HG02798 (cell line): Measurements from ENCODE around the gene GOPC.

Experiments used
- ATAC-seq: cut with Tn5 transposase; IDR thresholded peaks from one replicate; pipeline ENCODE4 v1.9.1; 2021; ENCODE audit warnings: mild to moderate bottlenecking; ENCODE audit not compliant: unreplicated experiment, poor library complexity

Gene GOPC

GRCh38 chr6:117550618-117551242 is 51.6 kb downstream of the GOPC start:
- no peak for ATAC-seq

- no peak for ATAC-seq
Observed at GRCh38 chr6:117550078-117550600, 52.2 kb downstream of the GOPC start.

DNA sequence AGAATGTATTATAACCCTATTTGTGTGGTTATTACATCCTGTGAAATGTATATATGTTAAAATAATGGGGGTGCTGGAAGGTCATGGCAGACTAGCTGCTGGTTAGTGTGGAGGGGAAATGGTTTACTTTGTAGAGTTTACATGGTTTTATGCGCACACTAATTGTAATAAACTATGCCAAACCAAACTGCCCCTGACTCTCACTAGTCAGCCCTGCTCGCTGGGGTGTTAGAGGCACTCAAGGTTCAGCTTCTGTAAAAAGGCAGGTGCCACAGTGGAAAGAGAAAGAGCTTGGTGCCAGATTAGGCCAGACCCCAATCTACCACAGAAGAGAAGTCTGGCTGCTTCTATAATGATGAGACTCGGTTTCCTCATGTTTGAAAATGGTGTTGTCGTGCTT is 52.7 kb downstream of the GOPC start:
- ATAC-seq: no peak

- no peak for ATAC-seq
Observed at GRCh38 chr6:117548797-117549301, 53.5 kb downstream of the GOPC start.

GRCh38 chr6:117547688-117548621 is 54.4 kb downstream of the GOPC start:
- ATAC-seq: peak; percentile 56

- ATAC-seq: no peak
Observed at GRCh38 chr6:117546674-117547073, 55.6 kb downstream of the GOPC start.

DNA sequence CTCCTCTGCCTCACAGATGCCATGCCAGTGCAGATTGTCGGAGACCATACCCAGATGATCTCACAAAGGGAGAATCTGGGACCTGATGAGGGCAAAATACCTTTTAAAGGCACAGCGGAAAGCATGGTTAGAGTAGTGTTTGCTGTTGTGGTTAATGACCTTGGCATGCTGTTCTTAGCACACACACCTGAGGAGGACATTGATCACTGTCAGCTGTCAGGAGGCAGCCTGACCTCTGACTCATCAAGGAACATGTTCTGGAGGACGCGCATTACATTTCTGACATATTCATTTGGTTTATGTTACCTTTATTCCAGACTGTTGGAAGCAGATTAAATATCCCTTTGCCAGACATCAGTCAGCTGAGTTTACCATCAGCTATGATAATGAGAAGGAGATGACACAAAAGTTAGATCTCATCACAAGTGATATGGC is 57.1 kb downstream of the GOPC start:
- no peak for ATAC-seq

DNA sequence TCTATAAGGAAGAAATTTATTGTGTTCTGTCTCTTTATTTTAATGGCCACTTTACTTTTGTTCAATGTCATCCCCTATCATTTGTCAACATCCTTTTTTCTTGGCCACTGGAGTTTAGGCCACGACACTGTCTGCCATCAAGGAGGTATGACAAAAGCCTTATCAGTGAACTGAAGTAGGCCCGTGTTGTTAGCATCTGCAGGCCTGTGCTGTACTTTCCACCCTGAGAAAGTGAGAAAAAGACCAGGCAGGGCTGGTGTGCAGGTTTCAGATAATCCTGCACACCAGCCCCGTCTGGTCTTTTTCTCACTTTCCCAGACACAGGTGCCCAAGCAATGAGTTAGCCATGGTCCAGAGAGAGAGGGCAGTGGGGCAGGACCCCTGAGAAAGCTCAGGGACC is 57.6 kb downstream of the GOPC start:
- no peak for ATAC-seq

- ATAC-seq: no peak
Observed at GRCh38 chr6:117542493-117542892, 59.8 kb downstream of the GOPC start.

- no peak for ATAC-seq
Observed at GRCh38 chr6:117540670-117541069, 61.6 kb downstream of the GOPC start.

- ATAC-seq: no peak
Observed at GRCh38 chr6:117538615-117539014, 63.7 kb downstream of the GOPC start.

DNA sequence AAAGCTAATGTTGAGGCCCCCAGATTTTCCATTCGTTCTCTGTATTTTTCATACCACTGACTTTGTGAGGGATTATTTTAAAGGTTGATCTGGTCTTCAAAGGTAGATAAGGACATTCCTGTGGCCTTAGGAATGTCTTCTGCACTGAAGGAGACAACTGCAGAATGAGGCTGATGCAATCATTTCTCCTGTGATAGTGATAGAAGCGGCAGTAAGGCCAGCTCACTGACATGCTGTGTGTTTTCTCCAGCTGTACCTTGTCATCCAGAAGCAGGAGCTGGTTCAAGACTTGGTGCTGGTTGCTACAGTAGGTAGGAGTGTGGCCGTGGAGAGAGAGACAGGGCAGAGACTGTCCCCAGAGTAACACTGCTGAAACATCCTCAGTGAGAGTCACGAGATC is 66.0 kb downstream of the GOPC start:
- ATAC-seq: no peak

GRCh38 chr6:117534974-117535373 is 67.3 kb downstream of the GOPC start:
- ATAC-seq: no peak

- no peak for ATAC-seq
Observed at GRCh38 chr6:117533775-117534174, 68.5 kb downstream of the GOPC start.

- no peak for ATAC-seq
Observed at GRCh38 chr6:117531809-117532725, 70.2 kb downstream of the GOPC start.

- ATAC-seq: no peak
Observed at GRCh38 chr6:117531346-117531745, 71.0 kb downstream of the GOPC start.

- ATAC-seq: no peak
Observed at GRCh38 chr6:117530467-117531242, 71.7 kb downstream of the GOPC start.

GRCh38 chr6:117525607-117526006 is 76.7 kb downstream of the GOPC start:
- no peak for ATAC-seq

DNA sequence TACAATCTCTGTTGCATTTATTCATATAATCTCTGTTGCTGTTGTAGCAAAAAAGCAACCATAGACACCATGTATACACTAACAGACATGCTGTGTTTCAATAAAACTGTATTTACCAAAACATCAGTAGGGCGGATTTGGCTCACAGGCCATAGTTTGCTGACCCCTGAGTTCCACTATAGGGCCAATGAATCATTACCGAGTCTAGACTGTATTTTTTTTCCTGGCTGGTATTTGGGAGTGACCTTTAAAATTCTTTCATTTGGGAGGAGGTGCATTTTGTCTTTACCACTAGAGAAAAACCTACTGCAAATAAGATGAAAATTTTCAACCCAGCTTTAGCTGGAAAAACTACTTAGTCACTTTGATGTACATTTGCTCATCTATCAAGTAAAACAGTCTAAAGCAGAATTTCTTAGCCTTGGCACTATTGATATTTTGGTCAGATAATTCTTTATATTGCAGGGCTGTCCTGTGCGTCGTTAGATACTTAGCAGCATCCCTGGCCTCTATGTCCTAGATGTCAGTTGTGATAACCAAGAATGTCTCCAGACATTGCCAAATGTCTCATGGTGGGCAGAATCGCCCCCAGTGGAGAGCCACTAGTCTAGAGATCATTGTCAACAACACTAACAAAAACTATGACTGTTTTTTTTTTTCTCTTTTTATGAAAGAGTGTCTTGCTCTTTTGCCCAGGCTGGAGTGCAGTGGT is 80.4 kb downstream of the GOPC start:
- ATAC-seq: no peak
